Breast epithelium (tissue), 3 donors: ENCODE results near the gene ITGB4.

ENCODE experiments used
- POLR2A ChIP-seq: fragments of 450-650 bp; IDR thresholded peaks from one replicate; pipeline ENCODE4 v1.6.1; 2016; ENCODE audit warnings: antibody characterized with exemption, mild to moderate bottlenecking, moderate library complexity
- TF ChIP-seq, protein P1 (sequence below), 3 donors: fragments of 450-650 bp; IDR thresholded peaks; one replicate each; pipeline ENCODE4 v1.5.1; 2016 to 2017; ENCODE audit warnings: antibody characterized with exemption in 3 of 3, mild to moderate bottlenecking in 3 of 3, moderate library complexity in 3 of 3

- TF ChIP-seq, protein P1, sequence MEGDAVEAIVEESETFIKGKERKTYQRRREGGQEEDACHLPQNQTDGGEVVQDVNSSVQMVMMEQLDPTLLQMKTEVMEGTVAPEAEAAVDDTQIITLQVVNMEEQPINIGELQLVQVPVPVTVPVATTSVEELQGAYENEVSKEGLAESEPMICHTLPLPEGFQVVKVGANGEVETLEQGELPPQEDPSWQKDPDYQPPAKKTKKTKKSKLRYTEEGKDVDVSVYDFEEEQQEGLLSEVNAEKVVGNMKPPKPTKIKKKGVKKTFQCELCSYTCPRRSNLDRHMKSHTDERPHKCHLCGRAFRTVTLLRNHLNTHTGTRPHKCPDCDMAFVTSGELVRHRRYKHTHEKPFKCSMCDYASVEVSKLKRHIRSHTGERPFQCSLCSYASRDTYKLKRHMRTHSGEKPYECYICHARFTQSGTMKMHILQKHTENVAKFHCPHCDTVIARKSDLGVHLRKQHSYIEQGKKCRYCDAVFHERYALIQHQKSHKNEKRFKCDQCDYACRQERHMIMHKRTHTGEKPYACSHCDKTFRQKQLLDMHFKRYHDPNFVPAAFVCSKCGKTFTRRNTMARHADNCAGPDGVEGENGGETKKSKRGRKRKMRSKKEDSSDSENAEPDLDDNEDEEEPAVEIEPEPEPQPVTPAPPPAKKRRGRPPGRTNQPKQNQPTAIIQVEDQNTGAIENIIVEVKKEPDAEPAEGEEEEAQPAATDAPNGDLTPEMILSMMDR (IDR thresholded peaks at IDR 0.05), result no peak
- TF ChIP-seq POLR2A, result no peak
Measured at GRCh38 chr17:75755990-75756389, 34.7 kb downstream of the ITGB4 start.
